ENCODE data around the gene ITPKC. TPM values are rescaled to one million over a fixed set of nuclear protein-coding genes. Genes with fewer than 3 reads are reported as not detected.

Gene ITPKC
- total RNA-seq, 1 donor from 2014 or later, result 6.5 TPM

DNA sequence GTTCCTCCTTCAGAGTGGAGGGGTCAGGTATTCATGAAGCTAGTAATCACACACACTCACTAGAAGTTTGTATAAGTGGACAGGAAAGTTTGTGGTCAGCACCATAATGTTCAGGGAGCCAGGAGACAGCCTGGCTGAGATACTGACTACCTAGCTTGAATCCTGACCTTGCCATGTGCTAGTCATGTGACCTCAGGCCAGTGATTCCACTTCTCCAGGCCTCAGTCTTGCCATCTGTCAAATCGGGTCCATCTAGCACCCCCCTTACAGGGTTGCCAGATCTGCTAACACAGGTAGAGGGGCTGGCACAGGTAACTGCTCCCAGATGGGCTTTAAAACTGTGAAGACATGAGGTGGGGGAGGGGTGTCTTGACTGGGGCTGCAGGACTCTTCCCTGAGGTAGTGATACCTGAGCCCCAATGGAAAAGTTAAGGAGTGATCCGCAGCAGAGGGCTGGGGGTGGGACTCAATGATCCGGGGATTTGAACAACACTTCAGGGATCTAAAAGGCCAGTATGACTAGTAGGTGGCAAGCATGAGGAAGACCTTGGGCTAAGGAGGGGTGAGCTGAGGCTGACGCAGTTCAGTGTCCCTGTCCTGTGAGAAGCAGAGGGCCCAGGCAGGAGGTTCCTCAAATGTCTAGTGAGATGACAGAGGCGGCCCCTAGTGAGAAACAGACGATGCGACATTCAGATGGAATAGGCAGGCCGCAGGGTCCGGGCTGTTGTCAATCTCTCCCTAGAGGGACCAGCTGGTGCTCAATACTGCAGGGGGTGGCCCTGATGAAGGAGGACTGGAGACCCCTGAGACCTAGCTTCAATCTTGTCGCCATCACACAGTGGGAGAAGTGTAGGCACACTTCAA lies 24.8 kb downstream of the ITPKC start:
- Histone ChIP-seq H4K20me1 (ENCODE audit: low read depth) (no peaks in the 10 kb centered on the region), H3K4me1 (no peaks in the 10 kb centered on the region), H3K36me3 (no peaks in the 10 kb centered on the region), H3K4me2 (no peak overlapping the region), H3K27me3 (no peaks in the 10 kb centered on the region), H3K9ac (no peak overlapping the region), H3K4me3 (no peak overlapping the region), H3K27ac (no peak overlapping the region), H3K79me2 (ENCODE audit: low read depth) (no peaks in the 10 kb centered on the region), H2AFZ (replicated peaks) (no peak overlapping the region), H3F3A (ENCODE audit: low read depth) (peaks cover 4% of the 10 kb centered on the region), H3K9me3 (ENCODE audit: low read depth) (no peaks in the 10 kb centered on the region)
- TF ChIP-seq, protein P1, sequence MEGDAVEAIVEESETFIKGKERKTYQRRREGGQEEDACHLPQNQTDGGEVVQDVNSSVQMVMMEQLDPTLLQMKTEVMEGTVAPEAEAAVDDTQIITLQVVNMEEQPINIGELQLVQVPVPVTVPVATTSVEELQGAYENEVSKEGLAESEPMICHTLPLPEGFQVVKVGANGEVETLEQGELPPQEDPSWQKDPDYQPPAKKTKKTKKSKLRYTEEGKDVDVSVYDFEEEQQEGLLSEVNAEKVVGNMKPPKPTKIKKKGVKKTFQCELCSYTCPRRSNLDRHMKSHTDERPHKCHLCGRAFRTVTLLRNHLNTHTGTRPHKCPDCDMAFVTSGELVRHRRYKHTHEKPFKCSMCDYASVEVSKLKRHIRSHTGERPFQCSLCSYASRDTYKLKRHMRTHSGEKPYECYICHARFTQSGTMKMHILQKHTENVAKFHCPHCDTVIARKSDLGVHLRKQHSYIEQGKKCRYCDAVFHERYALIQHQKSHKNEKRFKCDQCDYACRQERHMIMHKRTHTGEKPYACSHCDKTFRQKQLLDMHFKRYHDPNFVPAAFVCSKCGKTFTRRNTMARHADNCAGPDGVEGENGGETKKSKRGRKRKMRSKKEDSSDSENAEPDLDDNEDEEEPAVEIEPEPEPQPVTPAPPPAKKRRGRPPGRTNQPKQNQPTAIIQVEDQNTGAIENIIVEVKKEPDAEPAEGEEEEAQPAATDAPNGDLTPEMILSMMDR (IDR thresholded peaks at IDR 0.05), result no peak
- no peak for TF ChIP-seq EZH2 (IDR thresholded peaks at IDR 0.05)
- no peak for TF ChIP-seq EZH2phosphoT487 (IDR thresholded peaks at IDR 0.05)
- H3K9me3 Mint-ChIP-seq, result no peaks in the 10 kb centered on the region
- peaks cover 6% of the 10 kb centered on the region for H3K36me3 Mint-ChIP-seq
- peak overlapping the region; percentile 48 for H3K4me3 Mint-ChIP-seq
- peaks cover 4% of the 10 kb centered on the region for H3K27me3 Mint-ChIP-seq (ENCODE audit: insufficient read depth, low read depth)
- DNase-seq (ENCODE audit: low spot score), result no peak
- no peak overlapping the region for H3K27ac Mint-ChIP-seq
- peaks cover 3% of the 10 kb centered on the region for H3K4me1 Mint-ChIP-seq

DNA sequence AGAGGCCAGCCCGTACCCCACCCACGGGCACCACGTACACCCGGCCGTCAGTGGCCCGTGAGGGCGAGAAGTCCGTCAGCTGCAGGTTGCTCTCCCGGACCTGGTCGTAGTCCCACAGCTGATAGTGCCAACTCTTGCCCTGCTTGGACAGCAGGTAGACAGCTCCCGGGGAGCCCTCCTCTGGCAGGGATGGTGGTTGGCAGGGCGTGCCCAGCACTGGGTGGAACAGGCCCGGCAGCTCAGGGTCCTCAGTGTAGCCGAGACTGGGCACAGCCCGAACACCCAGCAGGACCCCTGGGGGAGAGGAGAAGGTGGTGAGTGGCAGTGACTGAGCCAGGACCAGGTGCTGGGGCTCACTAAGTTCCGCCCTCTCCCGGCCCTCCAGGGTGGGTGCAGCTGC lies 25.6 kb downstream of the ITPKC start:
- Histone ChIP-seq H3K27ac (no peak overlapping the region), H3K79me2 (ENCODE audit: low read depth) (no peaks in the 10 kb centered on the region), H3K27me3 (no peaks in the 10 kb centered on the region), H3K4me3 (no peak overlapping the region), H4K20me1 (ENCODE audit: low read depth) (no peaks in the 10 kb centered on the region), H3K4me1 (no peaks in the 10 kb centered on the region), H3K9ac (no peak overlapping the region), H2AFZ (replicated peaks) (no peak overlapping the region), H3F3A (ENCODE audit: low read depth) (peaks cover 4% of the 10 kb centered on the region), H3K4me2 (no peak overlapping the region), H3K9me3 (ENCODE audit: low read depth) (no peaks in the 10 kb centered on the region), H3K36me3 (no peaks in the 10 kb centered on the region)
- DNase-seq (ENCODE audit: low spot score), result no peak
- Mint-ChIP-seq H3K27ac (no peak overlapping the region), H3K36me3 (peaks cover 5% of the 10 kb centered on the region), H3K27me3 (ENCODE audit: insufficient read depth, low read depth) (peaks cover 4% of the 10 kb centered on the region), H3K9me3 (no peaks in the 10 kb centered on the region), H3K4me1 (peaks cover 3% of the 10 kb centered on the region), H3K4me3 (no peak overlapping the region)
- TF ChIP-seq EZH2 (IDR thresholded peaks at IDR 0.05), result no peak

DNA sequence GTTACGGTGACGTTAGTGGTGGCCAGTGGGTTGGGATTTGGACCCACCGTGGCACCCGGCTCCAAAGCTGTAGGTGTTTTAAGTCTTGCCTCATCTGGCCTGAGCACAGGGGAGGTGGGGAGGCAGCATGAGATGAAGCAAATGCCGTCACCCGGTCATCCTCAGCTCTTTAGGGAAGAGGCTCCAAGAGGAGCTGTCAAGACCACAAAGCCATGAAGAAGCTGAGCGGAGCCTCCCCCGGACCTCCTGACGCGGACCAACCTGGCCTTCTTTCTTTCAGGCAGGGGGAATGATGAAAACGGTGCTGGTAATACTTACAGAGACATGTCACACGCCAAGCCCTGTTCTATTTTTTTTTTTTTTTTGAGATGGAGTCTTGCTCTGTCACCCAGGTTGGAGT lies 26.0 kb downstream of the ITPKC start:
- Histone ChIP-seq H3K9ac (no peak overlapping the region), H3K27me3 (no peaks in the 10 kb centered on the region), H3K4me2 (no peak overlapping the region), H3K4me1 (no peaks in the 10 kb centered on the region), H4K20me1 (ENCODE audit: low read depth) (no peaks in the 10 kb centered on the region), H3K27ac (no peak overlapping the region), H3K79me2 (ENCODE audit: low read depth) (peaks cover 4% of the 10 kb centered on the region), H2AFZ (replicated peaks) (no peak overlapping the region), H3K4me3 (no peak overlapping the region), H3F3A (ENCODE audit: low read depth) (peaks cover 4% of the 10 kb centered on the region), H3K36me3 (no peaks in the 10 kb centered on the region), H3K9me3 (ENCODE audit: low read depth) (no peaks in the 10 kb centered on the region)
- Mint-ChIP-seq H3K4me1 (peaks cover 5% of the 10 kb centered on the region), H3K27ac (no peak overlapping the region), H3K4me3 (no peak overlapping the region), H3K36me3 (peaks cover 3% of the 10 kb centered on the region), H3K27me3 (ENCODE audit: insufficient read depth, low read depth) (peaks cover 2% of the 10 kb centered on the region), H3K9me3 (no peaks in the 10 kb centered on the region)
- TF ChIP-seq, protein P1 (IDR thresholded peaks at IDR 0.05), result no peak
- TF ChIP-seq EZH2phosphoT487 (IDR thresholded peaks at IDR 0.05) (no peak), EZH2 (IDR thresholded peaks at IDR 0.05) (no peak)
- DNase-seq (ENCODE audit: low spot score), result no peak

DNA sequence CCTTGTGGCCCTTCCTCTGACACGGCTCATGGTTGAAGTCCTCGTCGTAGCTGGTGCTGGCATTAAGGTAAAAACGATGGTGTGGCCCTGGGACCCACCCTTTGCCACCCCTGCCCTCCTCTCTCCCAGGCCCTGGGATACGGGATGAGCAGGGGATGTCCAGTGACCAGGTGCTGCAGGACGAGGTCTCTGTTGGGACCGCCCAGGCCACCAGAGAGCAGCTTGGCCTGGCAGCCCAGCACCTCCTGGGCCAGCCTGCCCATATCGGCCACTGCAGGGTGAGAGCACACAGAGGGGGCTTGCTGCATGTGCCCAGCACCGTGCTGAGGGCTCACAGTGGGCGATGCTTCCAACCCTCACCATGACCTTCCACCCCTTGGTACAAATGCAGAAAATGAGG lies 27.0 kb downstream of the ITPKC start:
- Mint-ChIP-seq H3K36me3 (peaks cover 3% of the 10 kb centered on the region), H3K9me3 (no peaks in the 10 kb centered on the region), H3K4me3 (no peak overlapping the region), H3K4me1 (peaks cover 11% of the 10 kb centered on the region), H3K27me3 (ENCODE audit: insufficient read depth, low read depth) (peaks cover 2% of the 10 kb centered on the region), H3K27ac (no peak overlapping the region)
- TF ChIP-seq EZH2phosphoT487 (IDR thresholded peaks at IDR 0.05) (no peak), EZH2 (IDR thresholded peaks at IDR 0.05) (no peak)
- TF ChIP-seq, protein P1 (IDR thresholded peaks at IDR 0.05), result no peak
- no peaks in the 10 kb centered on the region for H3K36me3 ChIP-seq
- H2AFZ ChIP-seq (replicated peaks), result no peak overlapping the region
- peaks cover 12% of the 10 kb centered on the region for H3K79me2 ChIP-seq (ENCODE audit: low read depth)
- peaks cover 4% of the 10 kb centered on the region for H3F3A ChIP-seq (ENCODE audit: low read depth)
- H3K9ac ChIP-seq, result no peak overlapping the region
- H3K4me2 ChIP-seq, result no peak overlapping the region
- no peak overlapping the region for H3K27ac ChIP-seq
- no peaks in the 10 kb centered on the region for H3K4me1 ChIP-seq
- H3K27me3 ChIP-seq, result no peaks in the 10 kb centered on the region
- no peak for DNase-seq (ENCODE audit: low spot score)
- no peak overlapping the region for H3K4me3 ChIP-seq
- no peaks in the 10 kb centered on the region for H3K9me3 ChIP-seq (ENCODE audit: low read depth)
- no peaks in the 10 kb centered on the region for H4K20me1 ChIP-seq (ENCODE audit: low read depth)

Measured in neural progenitor cell (in vitro differentiated cells).